Muscle layer of colon (tissue), 2 donors: ENCODE results near the gene PPA1.

Source experiments
- H3K27ac ChIP-seq: one replicate; pipeline ENCODE4 v1.7.0; 2013; ENCODE audit warnings: low read depth, mild to moderate bottlenecking, low read length, moderate library complexity
- H3K27me3 ChIP-seq, 2 donors: one replicate each; pipeline ENCODE4 v1.7.0; 2013; ENCODE audit warnings: low read length in 2 of 2, mild to moderate bottlenecking in 2 of 2; ENCODE audit not compliant: insufficient read depth in 2 of 2, control insufficient read depth in 1 of 2
- H3K36me3 ChIP-seq: one replicate; pipeline ENCODE4 v1.7.0; 2013; ENCODE audit warnings: mild to moderate bottlenecking, low read length; ENCODE audit not compliant: insufficient read depth
- H3K4me1 ChIP-seq: one replicate; pipeline ENCODE4 v1.7.0; 2013; ENCODE audit warnings: mild to moderate bottlenecking, low read length; ENCODE audit not compliant: insufficient read depth
- H3K4me3 ChIP-seq, 2 donors: one replicate each; pipeline ENCODE4 v1.7.0; 2013; ENCODE audit warnings: low read length in 2 of 2, low read depth in 1 of 2, mild to moderate bottlenecking in 1 of 2, moderate library complexity in 1 of 2
- H3K9ac ChIP-seq: one replicate; pipeline ENCODE4 v1.7.0; 2013; ENCODE audit warnings: low read length
- H3K9me3 ChIP-seq: one replicate; pipeline ENCODE4 v1.7.0; 2013; ENCODE audit warnings: mild to moderate bottlenecking, low read length
- donor health status: abdominal sarcoma.
- donor health status: Adenocarcinoma of cecum.

Gene PPA1

GRCh38 chr10:70233109-70233938 lies at the start of gene PPA1:
PPA1 (minus strand) TSS chr10:70233429; CDS start chr10:70233327, 102 bp downstream.
- Histone ChIP-seq H3K9ac (peak within 1 kb of the TSS; percentile 74), H3K36me3 (no peaks in the 10 kb centered on the region), H3K27ac (peak within 1 kb of the TSS; percentile 86), H3K4me3 (peak within 1 kb of the TSS; percentile 89), H3K27me3 (no peaks in the 10 kb centered on the region), H3K9me3 (no peaks in the 10 kb centered on the region), H3K4me1 (peaks cover 15% of the 10 kb centered on the region)

- Histone ChIP-seq H3K4me1 (no peaks in the 10 kb centered on the region), H3K4me3 (no peak overlapping the region), H3K9ac (no peak overlapping the region), H3K36me3 (no peaks in the 10 kb centered on the region), H3K9me3 (peaks cover 5% of the 10 kb centered on the region), H3K27ac (no peak overlapping the region), H3K27me3 (peaks cover 29 to 38% of the 10 kb centered on the region in 2 donors)
Observed at GRCh38 chr10:70281609-70282008, 48.4 kb upstream of the PPA1 start.

- Histone ChIP-seq H3K27me3 (peaks cover 22 to 28% of the 10 kb centered on the region in 2 donors), H3K9me3 (peaks cover 5% of the 10 kb centered on the region), H3K36me3 (no peaks in the 10 kb centered on the region), H3K4me3 (no peak overlapping the region), H3K27ac (no peak overlapping the region), H3K9ac (no peak overlapping the region), H3K4me1 (no peaks in the 10 kb centered on the region)
Observed at GRCh38 chr10:70280099-70280498, 46.9 kb upstream of the PPA1 start.

- Histone ChIP-seq H3K4me1 (no peaks in the 10 kb centered on the region), H3K4me3 (no peak overlapping the region), H3K27me3 (peaks cover 1 to 4% of the 10 kb centered on the region in 2 donors), H3K36me3 (no peaks in the 10 kb centered on the region), H3K9ac (no peak overlapping the region), H3K27ac (no peak overlapping the region), H3K9me3 (no peaks in the 10 kb centered on the region)
Observed at GRCh38 chr10:70277396-70278030, 44.3 kb upstream of the PPA1 start.

- Histone ChIP-seq H3K4me1 (no peaks in the 10 kb centered on the region), H3K9me3 (no peaks in the 10 kb centered on the region), H3K9ac (no peak overlapping the region), H3K27me3 (no peaks in the 10 kb centered on the region), H3K27ac (no peak overlapping the region), H3K36me3 (no peaks in the 10 kb centered on the region), H3K4me3 (no peak overlapping the region)
Observed at GRCh38 chr10:70274643-70275042, 41.4 kb upstream of the PPA1 start.

GRCh38 chr10:70272925-70273316 lies 39.7 kb upstream of the PPA1 start:
- Histone ChIP-seq H3K9ac (no peak overlapping the region), H3K9me3 (no peaks in the 10 kb centered on the region), H3K36me3 (no peaks in the 10 kb centered on the region), H3K27ac (no peak overlapping the region), H3K4me3 (no peak overlapping the region), H3K27me3 (no peaks in the 10 kb centered on the region), H3K4me1 (no peaks in the 10 kb centered on the region)

GRCh38 chr10:70271996-70272924 lies 39.0 kb upstream of the PPA1 start:
- Histone ChIP-seq H3K9ac (no peak overlapping the region), H3K4me1 (no peaks in the 10 kb centered on the region), H3K27ac (no peak overlapping the region)

GRCh38 chr10:70270952-70271351 lies 37.7 kb upstream of the PPA1 start:
- no peak overlapping the region for H3K27ac ChIP-seq
- no peak overlapping the region for H3K9ac ChIP-seq
- no peaks in the 10 kb centered on the region for H3K36me3 ChIP-seq
- H3K4me3 ChIP-seq = no peak overlapping the region
- H3K27me3 ChIP-seq = no peaks in the 10 kb centered on the region
- H3K4me1 ChIP-seq = no peaks in the 10 kb centered on the region
- no peaks in the 10 kb centered on the region for H3K9me3 ChIP-seq

More at GRCh38 chr10:70271996-70272924, 39.0 kb upstream of the PPA1 start:
- H3K4me3 ChIP-seq = no peak overlapping the region
- no peaks in the 10 kb centered on the region for H3K27me3 ChIP-seq
- no peaks in the 10 kb centered on the region for H3K9me3 ChIP-seq
- no peaks in the 10 kb centered on the region for H3K36me3 ChIP-seq

- no peaks in the 10 kb centered on the region for H3K9me3 ChIP-seq
- no peak overlapping the region for H3K4me3 ChIP-seq
- H3K36me3 ChIP-seq = no peaks in the 10 kb centered on the region
- no peak overlapping the region for H3K9ac ChIP-seq
- no peaks in the 10 kb centered on the region for H3K27me3 ChIP-seq
- no peak overlapping the region for H3K27ac ChIP-seq
- H3K4me1 ChIP-seq = no peaks in the 10 kb centered on the region
Observed at GRCh38 chr10:70269741-70270140, 36.5 kb upstream of the PPA1 start.

GRCh38 chr10:70268376-70268775 lies 35.1 kb upstream of the PPA1 start:
- no peak overlapping the region for H3K9ac ChIP-seq
- H3K4me1 ChIP-seq = no peaks in the 10 kb centered on the region
- H3K27me3 ChIP-seq = no peaks in the 10 kb centered on the region
- no peaks in the 10 kb centered on the region for H3K36me3 ChIP-seq
- H3K4me3 ChIP-seq = no peak overlapping the region
- no peak overlapping the region for H3K27ac ChIP-seq
- H3K9me3 ChIP-seq = no peaks in the 10 kb centered on the region
